SK-N-SH treated with all-trans-retinoic acid at 6 μM for 48 hours (cell line): ENCODE measurements around the gene SMIM13.

ENCODE experiments used
- ARNTL ChIP-seq: fragments of 450-650 bp; formaldehyde crosslinking; IDR thresholded peaks from 2 replicates; pipeline ENCODE4 v1.5.0; 2020; ENCODE audit warnings: low read depth, mild to moderate bottlenecking, moderate library complexity, borderline replicate concordance
- BACH2 ChIP-seq: fragments of 250-450 bp; sonication (Bioruptor Pico); IDR thresholded peaks from 2 replicates; pipeline ENCODE4 v1.9.0; 2021; ENCODE audit warnings: mild to moderate bottlenecking, borderline replicate concordance
- PPARA ChIP-seq: fragments of 250-450 bp; sonication (Bioruptor Pico); IDR thresholded peaks from 2 replicates; pipeline ENCODE4 v1.5.0; 2020; ENCODE audit warnings: mild to moderate bottlenecking, borderline replicate concordance
- TCF4 ChIP-seq: fragments of 250-450 bp; sonication (Bioruptor Pico); IDR thresholded peaks from 2 replicates; pipeline ENCODE4 v1.8.0; 2021; ENCODE audit warnings: mild to moderate bottlenecking, moderate library complexity, borderline replicate concordance
- TOX ChIP-seq: fragments of 250-450 bp; sonication (Bioruptor Pico); IDR thresholded peaks from 2 replicates; pipeline ENCODE4 v1.8.0; 2021; ENCODE audit warnings: mild to moderate bottlenecking, moderate library complexity, borderline replicate concordance
- ZC3H10 ChIP-seq: fragments of 250-450 bp; sonication (Bioruptor Pico); IDR thresholded peaks from 2 replicates; pipeline ENCODE4 v1.5.1; 2021; ENCODE audit warnings: mild to moderate bottlenecking, moderate library complexity
- ZFP3 ChIP-seq: fragments of 250-450 bp; sonication (Bioruptor Pico); IDR thresholded peaks from 2 replicates; pipeline ENCODE4 v1.5.0; 2020; ENCODE audit warnings: mild to moderate bottlenecking, moderate library complexity
- TF ChIP-seq, protein P1 (sequence below): fragments of 250-450 bp; sonication (Bioruptor Pico); IDR thresholded peaks from 2 replicates; pipeline ENCODE4 v1.8.0; 2021; ENCODE audit warnings: low read depth, mild to moderate bottlenecking, moderate library complexity, borderline replicate concordance
- TF ChIP-seq, protein P2 (sequence below): fragments of 250-450 bp; sonication (Bioruptor Pico); IDR thresholded peaks from 2 replicates; pipeline ENCODE4 v1.8.0; 2020; ENCODE audit warnings: mild to moderate bottlenecking, moderate library complexity, borderline replicate concordance
- TF ChIP-seq, protein P3 (sequence below): fragments of 250-450 bp; sonication (Bioruptor Pico); IDR thresholded peaks from 2 replicates; pipeline ENCODE4 v1.5.1; 2020; ENCODE audit warnings: low read depth, mild to moderate bottlenecking, moderate library complexity

DNA sequence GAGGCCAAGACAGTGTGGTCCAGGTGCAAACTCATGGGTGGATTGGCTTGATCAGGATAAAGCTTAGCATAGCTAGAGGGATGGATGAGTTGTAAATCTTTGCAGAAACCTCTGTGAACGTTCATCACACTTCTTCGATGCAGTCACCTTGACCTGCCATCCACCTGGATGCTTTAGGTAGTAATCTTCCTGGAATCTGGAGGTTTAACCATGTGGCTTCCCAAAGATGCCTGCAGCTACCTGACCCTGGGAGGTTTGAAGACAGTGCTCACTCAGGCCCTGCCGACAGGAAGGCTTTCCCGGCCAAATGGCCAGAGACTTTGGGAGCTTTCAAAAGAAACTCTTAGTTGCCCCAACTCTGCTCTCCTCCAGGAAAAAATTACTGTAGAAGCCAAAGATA lies 73.3 kb downstream of the SMIM13 start:
- TF ChIP-seq BACH2 (CRISPR knock-in tag), result no peak
- TF ChIP-seq ZC3H10 (CRISPR knock-in tag), result no peak
- TF ChIP-seq, protein P1, sequence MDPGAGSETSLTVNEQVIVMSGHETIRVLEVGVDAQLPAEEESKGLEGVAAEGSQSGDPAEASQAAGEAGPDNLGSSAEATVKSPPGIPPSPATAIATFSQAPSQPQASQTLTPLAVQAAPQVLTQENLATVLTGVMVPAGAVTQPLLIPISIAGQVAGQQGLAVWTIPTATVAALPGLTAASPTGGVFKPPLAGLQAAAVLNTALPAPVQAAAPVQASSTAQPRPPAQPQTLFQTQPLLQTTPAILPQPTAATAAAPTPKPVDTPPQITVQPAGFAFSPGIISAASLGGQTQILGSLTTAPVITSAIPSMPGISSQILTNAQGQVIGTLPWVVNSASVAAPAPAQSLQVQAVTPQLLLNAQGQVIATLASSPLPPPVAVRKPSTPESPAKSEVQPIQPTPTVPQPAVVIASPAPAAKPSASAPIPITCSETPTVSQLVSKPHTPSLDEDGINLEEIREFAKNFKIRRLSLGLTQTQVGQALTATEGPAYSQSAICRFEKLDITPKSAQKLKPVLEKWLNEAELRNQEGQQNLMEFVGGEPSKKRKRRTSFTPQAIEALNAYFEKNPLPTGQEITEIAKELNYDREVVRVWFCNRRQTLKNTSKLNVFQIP (CRISPR knock-in tag), result no peak
- TF ChIP-seq PPARA (CRISPR knock-in tag), result no peak
- TF ChIP-seq, protein P2, sequence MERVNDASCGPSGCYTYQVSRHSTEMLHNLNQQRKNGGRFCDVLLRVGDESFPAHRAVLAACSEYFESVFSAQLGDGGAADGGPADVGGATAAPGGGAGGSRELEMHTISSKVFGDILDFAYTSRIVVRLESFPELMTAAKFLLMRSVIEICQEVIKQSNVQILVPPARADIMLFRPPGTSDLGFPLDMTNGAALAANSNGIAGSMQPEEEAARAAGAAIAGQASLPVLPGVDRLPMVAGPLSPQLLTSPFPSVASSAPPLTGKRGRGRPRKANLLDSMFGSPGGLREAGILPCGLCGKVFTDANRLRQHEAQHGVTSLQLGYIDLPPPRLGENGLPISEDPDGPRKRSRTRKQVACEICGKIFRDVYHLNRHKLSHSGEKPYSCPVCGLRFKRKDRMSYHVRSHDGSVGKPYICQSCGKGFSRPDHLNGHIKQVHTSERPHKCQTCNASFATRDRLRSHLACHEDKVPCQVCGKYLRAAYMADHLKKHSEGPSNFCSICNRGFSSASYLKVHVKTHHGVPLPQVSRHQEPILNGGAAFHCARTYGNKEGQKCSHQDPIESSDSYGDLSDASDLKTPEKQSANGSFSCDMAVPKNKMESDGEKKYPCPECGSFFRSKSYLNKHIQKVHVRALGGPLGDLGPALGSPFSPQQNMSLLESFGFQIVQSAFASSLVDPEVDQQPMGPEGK (CRISPR knock-in tag), result no peak
- TF ChIP-seq, protein P3, sequence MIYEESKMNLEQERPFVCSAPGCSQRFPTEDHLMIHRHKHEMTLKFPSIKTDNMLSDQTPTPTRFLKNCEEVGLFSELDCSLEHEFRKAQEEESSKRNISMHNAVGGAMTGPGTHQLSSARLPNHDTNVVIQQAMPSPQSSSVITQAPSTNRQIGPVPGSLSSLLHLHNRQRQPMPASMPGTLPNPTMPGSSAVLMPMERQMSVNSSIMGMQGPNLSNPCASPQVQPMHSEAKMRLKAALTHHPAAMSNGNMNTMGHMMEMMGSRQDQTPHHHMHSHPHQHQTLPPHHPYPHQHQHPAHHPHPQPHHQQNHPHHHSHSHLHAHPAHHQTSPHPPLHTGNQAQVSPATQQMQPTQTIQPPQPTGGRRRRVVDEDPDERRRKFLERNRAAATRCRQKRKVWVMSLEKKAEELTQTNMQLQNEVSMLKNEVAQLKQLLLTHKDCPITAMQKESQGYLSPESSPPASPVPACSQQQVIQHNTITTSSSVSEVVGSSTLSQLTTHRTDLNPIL (CRISPR knock-in tag), result no peak
- TF ChIP-seq ZFP3 (CRISPR knock-in tag), result no peak
- no peak for TF ChIP-seq ARNTL (CRISPR knock-in tag)
- TF ChIP-seq TCF4 (CRISPR knock-in tag), result no peak
- no peak for TF ChIP-seq TOX (CRISPR knock-in tag)
